Neutrophil (primary cell): ENCODE measurements around the gene EFCAB14.
"Not testable (repeated sequence)": the region's sequence is repeated elsewhere in the genome, so short reads cannot be mapped to it uniquely, and the experiment has no call there.

Experiments used
- H3K27ac ChIP-seq: fragments of 200-600 bp; sonication (generic); 2 replicates; pipeline ENCODE4 v1.5.1; 2016; ENCODE audit warnings: mild to moderate bottlenecking, moderate library complexity
- H3K27me3 ChIP-seq: fragments of 200-600 bp; sonication (generic); 2 replicates; pipeline ENCODE4 v1.6.0; 2016; ENCODE audit warnings: mild to moderate bottlenecking
- H3K36me3 ChIP-seq: fragments of 200-600 bp; sonication (generic); 2 replicates; pipeline ENCODE4 v1.5.1; 2017
- H3K4me1 ChIP-seq, 2 experiments: fragments of 200-600 bp in 1 of 2; sonication (generic) in 1 of 2; 1 replicate in 1 of 2; 2 replicates in 1 of 2; pipeline versions ENCODE4 v1.5.1 to v1.6.1; 2013 to 2016; ENCODE audit warnings: low read depth in 1 of 2, low read length in 1 of 2, mild to moderate bottlenecking in 1 of 2, moderate library complexity in 1 of 2; ENCODE audit not compliant: control insufficient read depth in 1 of 2, insufficient read depth in 1 of 2
- H3K4me3 ChIP-seq, 2 experiments: fragments of 200-600 bp in 1 of 2; sonication (generic) in 1 of 2; 1 replicate in 1 of 2; 2 replicates in 1 of 2; pipeline ENCODE4 v1.5.1; 2013 to 2016; ENCODE audit warnings: low read depth in 1 of 2, low read length in 1 of 2, mild to moderate bottlenecking in 1 of 2, moderate library complexity in 1 of 2
- H3K9me3 ChIP-seq: fragments of 200-600 bp; sonication (generic); 2 replicates; pipeline ENCODE4 v1.5.1; 2016
- TF ChIP-seq, protein P1 (sequence below): fragments of 200-600 bp; sonication (generic); IDR thresholded peaks from 2 replicates; pipeline ENCODE4 v1.5.1; 2016; ENCODE audit warnings: antibody characterized with exemption

Gene EFCAB14

GRCh38 chr1:46725736-46726108, 6.8 kb upstream of the EFCAB14 start:
- TF ChIP-seq, protein P1, sequence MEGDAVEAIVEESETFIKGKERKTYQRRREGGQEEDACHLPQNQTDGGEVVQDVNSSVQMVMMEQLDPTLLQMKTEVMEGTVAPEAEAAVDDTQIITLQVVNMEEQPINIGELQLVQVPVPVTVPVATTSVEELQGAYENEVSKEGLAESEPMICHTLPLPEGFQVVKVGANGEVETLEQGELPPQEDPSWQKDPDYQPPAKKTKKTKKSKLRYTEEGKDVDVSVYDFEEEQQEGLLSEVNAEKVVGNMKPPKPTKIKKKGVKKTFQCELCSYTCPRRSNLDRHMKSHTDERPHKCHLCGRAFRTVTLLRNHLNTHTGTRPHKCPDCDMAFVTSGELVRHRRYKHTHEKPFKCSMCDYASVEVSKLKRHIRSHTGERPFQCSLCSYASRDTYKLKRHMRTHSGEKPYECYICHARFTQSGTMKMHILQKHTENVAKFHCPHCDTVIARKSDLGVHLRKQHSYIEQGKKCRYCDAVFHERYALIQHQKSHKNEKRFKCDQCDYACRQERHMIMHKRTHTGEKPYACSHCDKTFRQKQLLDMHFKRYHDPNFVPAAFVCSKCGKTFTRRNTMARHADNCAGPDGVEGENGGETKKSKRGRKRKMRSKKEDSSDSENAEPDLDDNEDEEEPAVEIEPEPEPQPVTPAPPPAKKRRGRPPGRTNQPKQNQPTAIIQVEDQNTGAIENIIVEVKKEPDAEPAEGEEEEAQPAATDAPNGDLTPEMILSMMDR, result no peak
- Histone ChIP-seq H3K9me3 (no peaks in the 10 kb centered on the region), H3K4me1 (no peaks in the 10 kb centered on the region), H3K36me3 (no peaks in the 10 kb centered on the region), H3K4me3 (no peak overlapping the region), H3K27ac (no peak overlapping the region), H3K27me3 (peaks cover 77% of the 10 kb centered on the region)

DNA sequence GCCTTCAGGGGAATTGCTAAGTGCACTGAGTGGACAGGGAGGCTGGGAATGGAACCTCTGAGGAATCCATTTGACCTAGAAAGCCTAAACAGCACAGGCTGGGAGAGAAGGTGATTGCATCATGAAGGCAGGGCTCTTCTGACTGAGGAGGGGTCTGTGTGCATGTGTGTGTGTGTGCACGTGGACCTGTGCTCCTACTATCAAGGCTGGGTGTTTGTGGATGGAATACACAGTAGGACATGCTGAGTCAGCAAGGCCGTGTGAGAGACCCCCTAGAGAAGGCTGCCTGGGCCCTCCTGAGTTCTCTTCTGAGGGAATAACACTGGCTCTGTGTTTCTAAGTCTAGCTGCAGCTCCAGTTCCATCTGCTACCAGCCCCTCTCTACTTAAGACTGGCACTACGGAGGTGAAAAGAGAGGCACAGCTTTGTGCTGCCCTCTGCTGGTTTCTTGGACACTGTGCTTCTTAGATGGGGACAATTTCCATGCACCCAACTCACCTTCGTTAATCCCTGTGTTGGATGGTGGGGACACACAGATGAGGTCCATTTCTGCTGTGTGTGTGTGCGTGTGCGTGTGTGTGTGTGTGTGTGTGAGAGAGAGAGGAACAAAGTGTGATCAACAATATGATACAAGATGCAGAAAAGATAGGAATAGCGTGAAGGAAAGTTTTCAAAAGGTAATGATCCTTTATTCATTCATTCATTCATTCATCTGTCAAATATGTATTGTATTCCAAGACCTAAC, 6.2 kb upstream of the EFCAB14 start:
- no peak overlapping the region for H3K27ac ChIP-seq

DNA sequence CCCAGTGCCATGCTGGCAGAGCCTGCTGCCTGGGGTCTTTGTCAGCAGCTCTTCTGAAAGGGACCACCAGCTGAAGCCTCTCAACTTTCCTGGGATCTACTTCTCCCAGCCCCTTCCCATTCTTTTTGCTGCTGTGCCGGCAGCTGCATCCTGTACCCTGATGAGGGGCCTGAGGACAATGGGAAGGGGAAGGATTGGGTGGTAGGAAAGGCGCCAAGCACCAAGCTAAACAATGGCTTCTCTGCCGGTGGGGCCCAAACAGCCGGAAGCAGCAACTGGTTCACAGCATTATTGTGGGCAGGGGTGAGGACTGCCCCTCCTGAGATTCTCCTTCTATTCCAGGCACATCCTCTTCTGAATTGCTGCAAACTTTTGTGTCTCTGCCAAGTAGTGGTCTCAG, 5.0 kb upstream of the EFCAB14 start:
- Histone ChIP-seq H3K9me3 (no peaks in the 10 kb centered on the region), H3K27me3 (peaks cover 61% of the 10 kb centered on the region), H3K4me1 (peaks cover 6 to 7% of the 10 kb centered on the region in 2 experiments), H3K4me3 (no peak overlapping the region), H3K27ac (no peak overlapping the region), H3K36me3 (no peaks in the 10 kb centered on the region)
- TF ChIP-seq, protein P1, result no peak

More for the DNA sequence above, 6.2 kb upstream of the EFCAB14 start:
- Histone ChIP-seq H3K4me1 (no peaks in the 10 kb centered on the region), H3K4me3 (peak overlapping the region in 1 of 2 experiments; percentile 4), H3K27me3 (peaks cover 74% of the 10 kb centered on the region), H3K9me3 (no peaks in the 10 kb centered on the region), H3K36me3 (no peaks in the 10 kb centered on the region)
- TF ChIP-seq, protein P1, result peak; percentile 80

- Histone ChIP-seq H3K4me3 (no peak overlapping the region), H3K27ac (no peak overlapping the region), H3K27me3 (peaks cover 39% of the 10 kb centered on the region), H3K9me3 (no peaks in the 10 kb centered on the region), H3K36me3 (no peaks in the 10 kb centered on the region), H3K4me1 (peaks cover 24 to 25% of the 10 kb centered on the region in 2 experiments)
- TF ChIP-seq, protein P1, result no peak
These were observed 2.8 kb upstream of the EFCAB14 start for GRCh38 chr1:46721686-46722205.

GRCh38 chr1:46721204-46721603, 2.3 kb upstream of the EFCAB14 start:
- TF ChIP-seq, protein P1, result no peak
- Histone ChIP-seq H3K27me3 (peaks cover 34% of the 10 kb centered on the region), H3K4me1 (peaks cover 29 to 30% of the 10 kb centered on the region in 2 experiments), H3K36me3 (no peaks in the 10 kb centered on the region), H3K4me3 (no peak overlapping the region), H3K27ac (no peak overlapping the region), H3K9me3 (no peaks in the 10 kb centered on the region)

DNA sequence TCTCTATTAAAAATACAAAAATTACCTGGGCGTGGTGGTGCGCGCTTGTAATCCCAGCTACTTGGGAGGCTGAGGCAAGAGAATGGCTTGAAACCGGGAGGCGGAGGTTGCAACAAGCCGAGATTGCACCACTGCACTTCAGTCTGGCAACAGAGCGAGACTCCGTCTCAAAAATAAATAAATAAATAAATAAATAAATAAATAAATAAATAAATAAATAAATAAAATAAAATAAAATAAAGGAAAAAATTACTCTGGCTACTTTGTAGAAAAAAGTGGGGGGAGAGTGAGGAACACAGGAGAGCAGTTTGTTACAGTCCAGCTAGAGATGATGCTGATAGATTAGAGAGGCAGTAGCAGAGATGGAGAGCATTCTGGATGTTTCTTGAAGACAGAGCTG, 1.4 kb upstream of the EFCAB14 start:
- H3K27me3 ChIP-seq, result peaks cover 26% of the 10 kb centered on the region
- H3K27ac ChIP-seq, H3K36me3 ChIP-seq, H3K9me3 ChIP-seq, H3K4me3 ChIP-seq: not testable (repeated sequence)
- H3K4me1 ChIP-seq, result peaks cover 30 to 31% of the 10 kb centered on the region in 2 experiments
